Activated CD4-positive, alpha-beta T cell treated with anti-CD3 and anti-CD28 coated beads, Interleukin-2, Interleukin-6, amounts not matched to agents 100 ng/mL and 50 ng/mL, durations not matched to agents 16 hours and 8 hours (primary cell): ENCODE measurements around the gene BLCAP.
"Not testable (repeated sequence)": the region's sequence is repeated elsewhere in the genome, so short reads cannot be mapped to it uniquely, and the experiment has no call there.

Experiments used
- DNase-seq: peaks from one replicate; pipeline ENCODE4 v3.0.0-alpha.2; 2020

Gene BLCAP

GRCh38 chr20:37556538-37556937 lies 28.9 kb upstream of the BLCAP start:
- no peak for DNase-seq

DNA sequence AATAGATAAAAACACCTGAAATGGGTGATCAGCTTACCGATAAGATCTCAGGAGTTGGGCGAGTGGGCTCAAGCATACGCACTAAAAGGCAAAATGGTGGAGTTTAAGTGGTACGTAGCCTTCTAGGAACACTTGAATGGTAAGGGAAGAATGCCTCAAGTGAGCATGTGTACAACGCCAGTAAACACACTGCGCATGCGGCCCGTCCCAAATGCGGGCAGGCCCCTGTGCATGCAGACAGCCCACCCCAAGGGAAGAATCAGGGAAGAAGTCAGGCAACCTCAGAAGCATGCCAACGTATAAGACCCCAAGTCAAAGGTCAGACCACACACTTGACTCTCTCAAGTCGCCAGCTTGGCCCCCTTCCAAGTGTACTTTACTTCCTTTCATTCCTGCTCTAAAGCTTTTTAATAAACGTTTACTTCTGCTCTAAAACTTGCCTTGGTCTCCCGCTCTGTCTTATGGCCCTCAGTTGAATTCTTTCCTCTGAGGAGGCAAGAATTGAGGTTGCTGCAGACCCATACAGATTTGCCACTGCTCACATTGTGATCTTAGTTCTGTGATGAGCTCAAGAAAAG lies 27.1 kb upstream of the BLCAP start:
- DNase-seq, result not testable (repeated sequence)

GRCh38 chr20:37552415-37552814 lies 24.7 kb upstream of the BLCAP start:
- peak; percentile 27 for DNase-seq

DNA sequence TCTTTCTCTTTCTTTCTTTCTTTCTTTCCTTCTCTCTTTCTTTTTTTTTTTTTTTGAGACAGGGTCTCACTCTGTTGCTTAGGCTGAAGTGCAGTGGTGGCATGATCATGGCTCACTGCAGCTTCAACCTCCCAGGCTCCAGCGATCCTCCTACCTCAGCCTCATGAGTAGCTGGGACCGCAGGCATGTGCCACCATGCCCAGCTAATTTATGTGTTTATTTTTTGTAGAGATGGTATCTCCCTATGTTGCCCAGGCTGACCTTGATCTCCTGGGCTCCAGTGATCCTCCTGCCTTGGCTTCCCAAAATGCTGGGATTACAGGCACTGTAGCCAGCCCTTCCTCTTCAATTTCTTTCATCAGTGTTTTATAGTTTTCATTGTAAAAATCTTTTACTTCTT lies 24.0 kb upstream of the BLCAP start:
- DNase-seq, result not testable (repeated sequence)

GRCh38 chr20:37550101-37550920 lies 22.6 kb upstream of the BLCAP start:
- DNase-seq, result not testable (repeated sequence)

DNA sequence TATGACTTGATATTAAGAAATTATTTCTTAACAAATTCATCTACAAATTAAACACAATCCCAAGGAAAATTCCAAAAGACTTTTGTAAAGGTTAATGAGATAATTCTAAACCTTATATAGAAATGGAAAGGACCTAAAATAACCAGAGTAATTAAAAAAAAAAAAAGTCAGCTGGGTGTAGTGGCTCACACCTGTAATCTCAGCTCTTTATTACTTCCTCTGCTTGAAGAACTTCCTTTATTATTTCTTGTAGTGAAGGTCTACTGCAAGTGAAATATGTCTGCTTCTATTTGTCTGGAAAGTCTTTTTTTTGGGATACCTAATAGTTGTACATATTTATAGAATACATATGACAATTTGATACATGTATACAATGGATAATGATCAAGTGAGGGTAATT lies 20.2 kb upstream of the BLCAP start:
- no peak for DNase-seq

DNA sequence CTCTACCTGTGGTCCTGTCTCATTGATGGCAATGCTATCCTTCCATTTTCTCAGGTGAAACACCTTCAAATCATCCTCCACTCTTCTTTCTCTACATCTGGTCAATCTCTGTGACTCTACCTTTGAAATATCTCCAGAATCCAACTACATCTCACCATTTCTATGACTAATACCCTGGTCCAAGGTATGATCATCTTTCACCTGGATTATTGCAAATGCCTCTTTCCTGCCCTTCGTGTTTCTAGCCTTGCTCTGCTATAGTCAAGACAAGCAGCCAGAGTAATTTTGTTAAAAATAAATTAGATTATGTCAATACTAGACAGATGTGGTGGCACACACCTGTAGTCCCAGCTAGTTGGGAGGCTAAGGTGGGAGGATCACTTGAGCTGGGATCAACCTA lies 17.8 kb upstream of the BLCAP start:
- no peak for DNase-seq

GRCh38 chr20:37544386-37544785 lies 16.7 kb upstream of the BLCAP start:
- DNase-seq, result no peak

DNA sequence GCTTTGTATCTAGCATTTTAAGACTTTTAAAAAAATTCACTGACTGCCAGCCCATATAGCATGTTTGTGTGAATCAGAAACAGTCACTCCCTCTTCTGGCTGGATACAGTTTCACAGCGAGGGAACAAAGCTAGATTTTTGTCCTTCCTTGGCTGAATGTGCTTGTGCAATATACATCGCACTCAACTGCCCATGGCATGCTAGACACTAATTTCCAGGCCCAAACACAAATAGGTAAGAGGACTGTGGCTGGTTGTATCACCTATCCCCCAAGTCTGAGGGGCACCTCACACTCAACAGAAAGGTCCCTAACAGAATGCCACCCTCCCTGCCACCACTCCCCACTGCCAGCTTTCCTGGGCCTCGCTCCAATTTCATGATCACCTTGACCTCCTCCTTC lies 16.2 kb upstream of the BLCAP start:
- DNase-seq, result no peak

DNA sequence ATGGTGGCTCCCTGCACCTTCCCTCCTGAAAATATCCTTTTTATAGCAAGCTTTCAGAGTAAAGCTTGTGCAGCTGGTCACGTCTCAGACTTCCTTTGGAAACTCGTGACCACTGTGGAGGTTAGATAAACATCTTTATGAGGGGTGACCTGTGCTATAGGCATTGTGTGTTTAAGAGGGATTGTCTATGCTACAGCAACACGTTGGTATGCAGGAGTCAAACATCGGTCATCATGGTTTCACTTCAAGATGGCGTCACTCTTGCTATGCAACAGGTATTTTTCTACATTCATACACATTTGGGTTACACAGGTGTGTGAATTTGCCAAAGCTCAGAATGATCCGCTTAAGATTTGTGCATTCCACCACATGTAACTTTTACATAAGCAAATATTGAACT lies 14.6 kb upstream of the BLCAP start:
- no peak for DNase-seq

DNA sequence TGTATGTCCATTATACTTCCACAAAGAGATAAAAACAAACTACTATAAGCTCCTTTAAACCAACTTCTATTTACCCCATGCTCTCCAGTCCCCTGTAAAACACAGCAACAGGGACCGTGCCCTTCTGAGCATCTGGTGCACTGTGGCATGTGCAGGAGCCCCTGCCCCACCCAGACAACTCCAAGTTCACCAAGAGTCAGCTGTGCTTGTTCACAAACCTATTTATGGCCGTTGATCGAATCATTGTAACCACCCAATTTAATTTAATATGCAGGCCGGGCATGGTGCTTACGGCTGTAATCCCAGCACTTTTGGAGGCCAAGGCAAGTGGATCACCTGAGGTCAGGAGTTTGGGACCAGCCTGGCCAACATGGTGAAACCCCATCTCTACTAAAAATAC lies 13.7 kb upstream of the BLCAP start:
- DNase-seq, result no peak

- not testable (repeated sequence) for DNase-seq
Measured at GRCh38 chr20:37540838-37541237, 13.2 kb upstream of the BLCAP start.

- no peak for DNase-seq
Measured at GRCh38 chr20:37540001-37540400, 12.3 kb upstream of the BLCAP start.

- DNase-seq, result no peak
Measured at GRCh38 chr20:37539424-37539823, 11.7 kb upstream of the BLCAP start.

DNA sequence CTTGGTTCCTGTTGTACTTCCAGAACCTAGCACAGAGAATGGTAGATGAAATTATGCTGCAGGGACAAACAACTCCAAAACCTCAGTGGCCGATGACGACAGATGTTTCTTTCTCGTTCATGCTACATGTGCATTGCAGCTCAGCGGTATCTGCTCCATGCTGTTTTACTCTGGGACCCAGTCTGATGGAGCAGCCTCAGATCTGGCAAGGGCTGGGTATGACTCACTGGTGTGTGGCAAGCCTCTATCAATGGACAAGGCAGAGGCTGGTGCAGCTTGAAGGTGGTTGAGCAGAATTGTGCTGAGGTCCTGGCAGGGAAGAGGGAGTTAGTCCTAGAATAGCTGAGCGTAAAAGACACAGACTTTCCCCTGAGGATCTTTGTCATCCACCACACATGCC lies 10.3 kb upstream of the BLCAP start:
- no peak for DNase-seq

DNA sequence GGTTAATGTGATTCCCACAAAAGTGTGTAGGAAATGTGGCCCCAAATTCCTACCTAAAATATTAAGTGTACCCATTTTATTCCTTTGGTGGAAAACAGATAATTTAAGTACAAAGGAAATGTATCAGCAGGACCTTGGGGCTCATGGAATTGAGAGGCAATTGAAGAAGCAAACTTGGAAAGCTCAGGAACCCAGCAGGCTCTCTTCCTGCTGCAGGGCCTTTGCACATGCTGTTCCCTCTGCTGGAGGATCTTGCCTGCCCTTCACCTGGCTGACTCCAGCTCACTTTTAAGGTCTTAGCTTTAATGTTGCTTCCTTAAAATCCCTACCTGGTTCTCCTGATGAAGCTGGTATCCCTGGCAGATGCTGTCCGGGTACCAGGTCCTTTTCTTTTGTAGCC lies 9.8 kb upstream of the BLCAP start:
- no peak for DNase-seq

GRCh38 chr20:37535443-37536132 lies 7.9 kb upstream of the BLCAP start:
- no peak for DNase-seq

- DNase-seq, result peak; percentile 71
Measured at GRCh38 chr20:37534401-37535157, 6.9 kb upstream of the BLCAP start.

GRCh38 chr20:37533154-37533715 lies 5.6 kb upstream of the BLCAP start:
- DNase-seq, result no peak

DNA sequence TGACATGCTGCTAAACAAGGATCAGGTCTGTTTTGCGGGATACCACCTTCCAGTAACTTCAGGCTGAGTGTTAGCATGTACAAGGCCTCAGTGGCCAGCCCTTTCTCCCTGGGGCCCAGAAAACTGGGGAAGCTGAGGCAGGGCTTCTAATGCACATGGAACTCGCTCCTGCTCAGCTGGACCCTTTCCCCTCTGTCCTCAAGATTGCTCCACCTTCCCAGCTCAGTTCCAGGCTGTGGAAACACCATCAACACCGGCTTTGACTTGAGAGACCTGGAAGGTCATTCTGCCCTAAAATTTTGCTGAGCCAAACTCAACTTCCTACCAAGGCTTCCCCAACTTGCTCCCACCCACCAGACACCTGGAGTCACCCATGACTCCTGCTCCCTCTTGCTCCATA lies 4.2 kb upstream of the BLCAP start:
- no peak for DNase-seq

GRCh38 chr20:37530696-37531095 lies 3.0 kb upstream of the BLCAP start:
- no peak for DNase-seq

GRCh38 chr20:37529968-37530600 lies 2.4 kb upstream of the BLCAP start:
- no peak for DNase-seq
